IPS-15b (cell line): ENCODE measurements around the gene LILRA6.
"Not testable (repeated sequence)": the region's sequence is repeated elsewhere in the genome, so short reads cannot be mapped to it uniquely, and the experiment has no call there.

Experiments
- H3K27me3 ChIP-seq: one replicate; pipeline ENCODE4 v1.6.1; 2013; ENCODE audit warnings: low read length; ENCODE audit not compliant: control insufficient read depth, insufficient read depth
- H3K36me3 ChIP-seq: one replicate; pipeline ENCODE4 v1.6.1; 2013; ENCODE audit warnings: low read length; ENCODE audit not compliant: control insufficient read depth, insufficient read depth
- H3K4me1 ChIP-seq: one replicate; pipeline ENCODE4 v1.6.1; 2013; ENCODE audit warnings: mild to moderate bottlenecking, low read length; ENCODE audit not compliant: control insufficient read depth, insufficient read depth
- H3K4me3 ChIP-seq: one replicate; pipeline ENCODE4 v1.5.1; 2013; ENCODE audit warnings: low read depth, low read length
- H3K9ac ChIP-seq: one replicate; pipeline ENCODE4 v1.6.1; 2013; ENCODE audit warnings: low read depth, mild to moderate bottlenecking, low read length
- H3K9me3 ChIP-seq: one replicate; pipeline ENCODE4 v1.6.1; 2013; ENCODE audit warnings: mild to moderate bottlenecking, low read length; ENCODE audit not compliant: control insufficient read depth, insufficient read depth

The LILRA6 gene

GRCh38 chr19:54278571-54279195 is 36.1 kb upstream of the LILRA6 start:
- not testable (repeated sequence) for H3K4me3 ChIP-seq, H3K9me3 ChIP-seq, H3K27me3 ChIP-seq, H3K9ac ChIP-seq, H3K36me3 ChIP-seq, H3K4me1 ChIP-seq

- not testable (repeated sequence) for H3K36me3 ChIP-seq, H3K9me3 ChIP-seq, H3K4me1 ChIP-seq, H3K27me3 ChIP-seq, H3K9ac ChIP-seq, H3K4me3 ChIP-seq
These were observed 35.5 kb upstream of the LILRA6 start for GRCh38 chr19:54278056-54278455.

- not testable (repeated sequence) for H3K4me3 ChIP-seq, H3K27me3 ChIP-seq, H3K4me1 ChIP-seq, H3K9me3 ChIP-seq, H3K36me3 ChIP-seq, H3K9ac ChIP-seq
These were observed 34.6 kb upstream of the LILRA6 start for GRCh38 chr19:54277111-54277615.

GRCh38 chr19:54275951-54276350 is 33.4 kb upstream of the LILRA6 start:
- no peak overlapping the region for H3K4me3 ChIP-seq
- H3K9me3 ChIP-seq, result no peaks in the 10 kb centered on the region
- H3K9ac ChIP-seq, result no peak overlapping the region
- no peaks in the 10 kb centered on the region for H3K27me3 ChIP-seq
- no peaks in the 10 kb centered on the region for H3K36me3 ChIP-seq
- no peaks in the 10 kb centered on the region for H3K4me1 ChIP-seq

- not testable (repeated sequence) for H3K36me3 ChIP-seq, H3K9me3 ChIP-seq, H3K27me3 ChIP-seq, H3K9ac ChIP-seq, H3K4me1 ChIP-seq, H3K4me3 ChIP-seq
These were observed 31.9 kb upstream of the LILRA6 start for GRCh38 chr19:54274516-54274915.

- Histone ChIP-seq H3K9ac (no peak overlapping the region), H3K27me3 (no peaks in the 10 kb centered on the region), H3K4me3 (no peak overlapping the region)
These were observed 31.2 kb upstream of the LILRA6 start for GRCh38 chr19:54273821-54274220.

GRCh38 chr19:54272181-54272580 is 29.6 kb upstream of the LILRA6 start:
- H3K27me3 ChIP-seq, H3K36me3 ChIP-seq, H3K9me3 ChIP-seq, H3K9ac ChIP-seq, H3K4me1 ChIP-seq, H3K4me3 ChIP-seq: not testable (repeated sequence)

More at GRCh38 chr19:54273821-54274220, 31.2 kb upstream of the LILRA6 start:
- H3K9me3 ChIP-seq, result no peaks in the 10 kb centered on the region
- no peaks in the 10 kb centered on the region for H3K36me3 ChIP-seq
- H3K4me1 ChIP-seq, result no peaks in the 10 kb centered on the region

- H3K9me3 ChIP-seq, H3K36me3 ChIP-seq, H3K4me3 ChIP-seq, H3K4me1 ChIP-seq, H3K9ac ChIP-seq, H3K27me3 ChIP-seq: not testable (repeated sequence)
These were observed 29.0 kb upstream of the LILRA6 start for GRCh38 chr19:54271587-54271986.

GRCh38 chr19:54271106-54271505 is 28.5 kb upstream of the LILRA6 start:
- H3K9ac ChIP-seq, result no peak overlapping the region
- H3K4me1 ChIP-seq, result no peaks in the 10 kb centered on the region
- no peaks in the 10 kb centered on the region for H3K27me3 ChIP-seq
- H3K36me3 ChIP-seq, result no peaks in the 10 kb centered on the region
- no peaks in the 10 kb centered on the region for H3K9me3 ChIP-seq
- no peak overlapping the region for H3K4me3 ChIP-seq

GRCh38 chr19:54268936-54269335 is 26.3 kb upstream of the LILRA6 start:
- Histone ChIP-seq H3K9me3 (no peaks in the 10 kb centered on the region), H3K27me3 (peaks cover 2% of the 10 kb centered on the region), H3K9ac (no peak overlapping the region), H3K36me3 (no peaks in the 10 kb centered on the region), H3K4me1 (no peaks in the 10 kb centered on the region), H3K4me3 (no peak overlapping the region)

- Histone ChIP-seq H3K9ac (no peak overlapping the region), H3K36me3 (no peaks in the 10 kb centered on the region), H3K27me3 (peaks cover 2% of the 10 kb centered on the region), H3K9me3 (no peaks in the 10 kb centered on the region), H3K4me3 (no peak overlapping the region), H3K4me1 (no peaks in the 10 kb centered on the region)
These were observed 23.5 kb upstream of the LILRA6 start for GRCh38 chr19:54266133-54266532.

GRCh38 chr19:54262470-54262869 is 19.9 kb upstream of the LILRA6 start:
- peaks cover 2% of the 10 kb centered on the region for H3K27me3 ChIP-seq
- H3K36me3 ChIP-seq, result no peaks in the 10 kb centered on the region
- H3K4me1 ChIP-seq, result no peaks in the 10 kb centered on the region
- H3K9ac ChIP-seq, result no peak overlapping the region
- no peak overlapping the region for H3K4me3 ChIP-seq
- H3K9me3 ChIP-seq, result no peaks in the 10 kb centered on the region
